SK-N-SH (cell line): Measurements from ENCODE around the gene SACM1L.

ENCODE experiments used
- CHD2 ChIP-seq: fragments of 150-350 bp; IDR thresholded peaks from 2 replicates; pipeline ENCODE4 v1.6.1; 2018; ENCODE audit warnings: low read length; ENCODE audit not compliant: partially characterized antibody
- CTCF ChIP-seq: fragments of 200-600 bp; sonication (generic); IDR thresholded peaks from 2 replicates; pipeline ENCODE4 v1.6.1; 2017; ENCODE audit warnings: antibody characterized with exemption, mild to moderate bottlenecking, moderate library complexity
- EP300 ChIP-seq, 2 experiments: IDR thresholded peaks; 2 replicates each; pipeline versions ENCODE4 v1.4.0 to v1.6.1; 2012; ENCODE audit warnings: borderline replicate concordance in 1 of 2, low read depth in 1 of 2, low read length in 1 of 2
- EZH2phosphoT487 ChIP-seq: fragments of 200-600 bp; sonication (generic); IDR thresholded peaks from 2 replicates; pipeline ENCODE4 v1.6.1; 2017; ENCODE audit warnings: low read depth, mixed run types, mild to moderate bottlenecking, antibody characterized with exemption, moderate library complexity, borderline replicate concordance
- GABPA ChIP-seq: IDR thresholded peaks from 2 replicates; pipeline ENCODE4 v1.4.0; 2012; ENCODE audit warnings: low read depth, mild to moderate bottlenecking
- NRF1 ChIP-seq: IDR thresholded peaks from 2 replicates; pipeline ENCODE4 v1.6.1; 2012; ENCODE audit warnings: low read depth, mild to moderate bottlenecking, low read length
- RAD21 ChIP-seq: IDR thresholded peaks from 2 replicates; pipeline ENCODE4 v1.6.1; 2012; ENCODE audit warnings: mild to moderate bottlenecking, low read length
- REST ChIP-seq: IDR thresholded peaks from 2 replicates; pipeline ENCODE4 v1.6.1; 2012; ENCODE audit warnings: mild to moderate bottlenecking, low read depth, low read length, moderate library complexity
- TAF1 ChIP-seq: IDR thresholded peaks from 2 replicates; pipeline ENCODE4 v1.6.1; 2012; ENCODE audit warnings: low read depth, mild to moderate bottlenecking, low read length, moderate library complexity, borderline replicate concordance
- TCF12 ChIP-seq: IDR thresholded peaks from 2 replicates; pipeline ENCODE4 v1.4.0; 2012
- YY1 ChIP-seq: IDR thresholded peaks from 2 replicates; pipeline ENCODE4 v1.4.0; 2012; ENCODE audit warnings: low read depth, mild to moderate bottlenecking
- ZBTB33 ChIP-seq: IDR thresholded peaks from 2 replicates; pipeline ENCODE4 v1.4.0; 2012; ENCODE audit warnings: low read depth, borderline replicate concordance
- TF ChIP-seq, protein P1 (sequence below): fragments of 150-350 bp; IDR thresholded peaks from 2 replicates; pipeline ENCODE4 v1.6.1; 2017; ENCODE audit warnings: antibody characterized with exemption, low read length, low read depth, borderline replicate concordance
- TF ChIP-seq, protein P2 (sequence below): IDR thresholded peaks from 2 replicates; pipeline ENCODE4; 2012

DNA sequence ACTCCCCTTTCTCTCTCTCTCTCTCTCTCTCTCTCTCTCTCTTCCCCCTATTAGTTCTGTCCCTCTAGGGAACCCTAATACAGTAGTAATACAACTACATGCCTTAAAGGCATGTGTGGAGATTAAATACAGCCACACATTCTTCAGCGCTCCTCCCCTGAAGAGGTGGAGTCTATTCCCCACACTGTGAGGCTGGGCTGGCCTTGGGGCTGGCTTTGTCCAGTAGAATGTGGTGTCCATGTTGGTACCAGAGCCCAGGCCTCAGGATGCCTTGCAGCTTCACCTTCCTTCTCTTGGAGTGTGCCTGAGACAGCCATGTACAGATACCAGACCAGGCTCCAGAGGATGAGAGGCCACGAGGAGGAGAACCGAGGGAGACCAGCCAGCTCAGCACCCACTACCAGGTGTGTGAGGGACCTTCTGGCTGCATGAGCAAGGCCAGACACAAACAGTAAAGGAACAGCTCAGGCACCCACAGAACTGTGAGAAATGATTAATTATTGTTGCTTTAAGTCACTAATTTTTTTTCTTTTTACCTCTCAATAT, 96.5 kb downstream of the SACM1L start:
- no peak for TF ChIP-seq TAF1
- TF ChIP-seq REST, result no peak
- TF ChIP-seq EP300 (IDR thresholded peaks at IDR 0.05; ENCODE audit: borderline replicate concordance in 1 of 2, low read depth in 1 of 2, low read length in 1 of 2), result no peak
- TF ChIP-seq EZH2phosphoT487, result no peak
- TF ChIP-seq, protein P1, sequence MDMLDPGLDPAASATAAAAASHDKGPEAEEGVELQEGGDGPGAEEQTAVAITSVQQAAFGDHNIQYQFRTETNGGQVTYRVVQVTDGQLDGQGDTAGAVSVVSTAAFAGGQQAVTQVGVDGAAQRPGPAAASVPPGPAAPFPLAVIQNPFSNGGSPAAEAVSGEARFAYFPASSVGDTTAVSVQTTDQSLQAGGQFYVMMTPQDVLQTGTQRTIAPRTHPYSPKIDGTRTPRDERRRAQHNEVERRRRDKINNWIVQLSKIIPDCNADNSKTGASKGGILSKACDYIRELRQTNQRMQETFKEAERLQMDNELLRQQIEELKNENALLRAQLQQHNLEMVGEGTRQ, result no peak
- no peak for TF ChIP-seq RAD21
- no peak for TF ChIP-seq CTCF
- no peak for TF ChIP-seq NRF1
- TF ChIP-seq ZBTB33, result no peak
- no peak for TF ChIP-seq GABPA
- TF ChIP-seq, protein P2, sequence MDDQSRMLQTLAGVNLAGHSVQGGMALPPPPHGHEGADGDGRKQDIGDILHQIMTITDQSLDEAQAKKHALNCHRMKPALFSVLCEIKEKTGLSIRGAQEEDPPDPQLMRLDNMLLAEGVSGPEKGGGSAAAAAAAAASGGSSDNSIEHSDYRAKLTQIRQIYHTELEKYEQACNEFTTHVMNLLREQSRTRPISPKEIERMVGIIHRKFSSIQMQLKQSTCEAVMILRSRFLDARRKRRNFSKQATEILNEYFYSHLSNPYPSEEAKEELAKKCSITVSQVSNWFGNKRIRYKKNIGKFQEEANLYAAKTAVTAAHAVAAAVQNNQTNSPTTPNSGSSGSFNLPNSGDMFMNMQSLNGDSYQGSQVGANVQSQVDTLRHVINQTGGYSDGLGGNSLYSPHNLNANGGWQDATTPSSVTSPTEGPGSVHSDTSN, result no peak
- no peak for TF ChIP-seq YY1
- TF ChIP-seq TCF12, result no peak
- no peak for TF ChIP-seq CHD2
